OCI-LY1 (cell line): ENCODE measurements around the gene CTDSP2.
"Not testable (repeated sequence)": the region's sequence is repeated elsewhere in the genome, so short reads cannot be mapped to it uniquely, and the experiment has no call there.

ENCODE experiments used
- H2AFZ ChIP-seq: fragments of 200-600 bp; sonication (generic), shearing (Covaris generic); 2 replicates; pipeline ENCODE4 v1.6.0; 2014; ENCODE audit warnings: antibody characterized with exemption, mild to moderate bottlenecking, low read length
- H3F3A ChIP-seq: fragments of 200-600 bp; sonication (generic), shearing (Covaris generic); 2 replicates; pipeline ENCODE4 v1.6.0; 2014; ENCODE audit warnings: mild to moderate bottlenecking, antibody characterized with exemption, low read length, moderate library complexity; ENCODE audit not compliant: insufficient read depth
- H3K27ac ChIP-seq: fragments of 200-600 bp; sonication (generic); 2 replicates; pipeline ENCODE4 v1.5.1; 2014; ENCODE audit warnings: low read length, mixed run types, mild to moderate bottlenecking, low read depth; ENCODE audit not compliant: poor library complexity, severe bottlenecking
- H3K27me3 ChIP-seq: fragments of 200-600 bp; sonication (generic); 2 replicates; pipeline ENCODE4 v1.6.0; 2014; ENCODE audit warnings: antibody characterized with exemption, mild to moderate bottlenecking, low read length, moderate library complexity; ENCODE audit not compliant: insufficient read depth
- H3K36me3 ChIP-seq: fragments of 200-600 bp; sonication (generic); 2 replicates; pipeline ENCODE4 v1.6.1; 2014; ENCODE audit warnings: mild to moderate bottlenecking, antibody characterized with exemption, low read length, moderate library complexity, mixed read lengths; ENCODE audit not compliant: insufficient read depth
- H3K4me1 ChIP-seq: fragments of 200-600 bp; sonication (generic); 2 replicates; pipeline ENCODE4 v1.5.1; 2014; ENCODE audit warnings: mild to moderate bottlenecking, low read length, moderate library complexity; ENCODE audit not compliant: insufficient read depth, severe bottlenecking
- H3K4me2 ChIP-seq: fragments of 200-600 bp; sonication (generic), shearing (Covaris generic); 2 replicates; pipeline ENCODE4 v1.6.1; 2014; ENCODE audit warnings: low read length
- H3K4me3 ChIP-seq: fragments of 200-600 bp; sonication (generic); 2 replicates; pipeline ENCODE4 v1.5.1; 2014; ENCODE audit warnings: low read length, low read depth, mild to moderate bottlenecking, mixed read lengths; ENCODE audit not compliant: poor library complexity, severe bottlenecking
- H3K79me2 ChIP-seq: fragments of 200-600 bp; shearing (Covaris generic); 2 replicates; pipeline ENCODE4 v1.6.1; 2016; ENCODE audit warnings: mixed run types, low read length, mixed read lengths; ENCODE audit not compliant: insufficient read depth
- H3K9ac ChIP-seq: fragments of 200-600 bp; sonication (generic), shearing (Covaris generic); 2 replicates; pipeline ENCODE4 v1.6.1; 2014; ENCODE audit warnings: mild to moderate bottlenecking, low read length, mixed read lengths
- H3K9me2 ChIP-seq: fragments of 200-600 bp; sonication (generic), shearing (Covaris generic); 2 replicates; pipeline ENCODE4 v1.6.1; 2014; ENCODE audit warnings: low read depth, mild to moderate bottlenecking, low read length, mixed read lengths
- H3K9me3 ChIP-seq: fragments of 200-600 bp; shearing (Covaris generic); 2 replicates; pipeline ENCODE4 v1.6.1; 2014; ENCODE audit warnings: low read length, mixed read lengths
- H4K20me1 ChIP-seq: fragments of 200-600 bp; sonication (generic), shearing (Covaris generic); 2 replicates; pipeline ENCODE4 v1.6.0; 2016; ENCODE audit warnings: mild to moderate bottlenecking, low read length; ENCODE audit not compliant: insufficient read depth
- CTCF ChIP-seq: fragments of 200-600 bp; sonication (generic), shearing (Covaris generic); IDR thresholded peaks from 2 replicates; pipeline ENCODE4 v1.5.1; 2017; ENCODE audit warnings: mild to moderate bottlenecking, antibody characterized with exemption, low read length, moderate library complexity, mixed read lengths
- EZH2 ChIP-seq: fragments of 200-600 bp; sonication (generic), shearing (Covaris generic); IDR thresholded peaks from 2 replicates; pipeline ENCODE4 v1.8.0; 2017; ENCODE audit warnings: borderline replicate concordance, mixed run types, mild to moderate bottlenecking, antibody characterized with exemption, low read length, moderate library complexity, mixed read lengths

CTDSP2 gene

DNA sequence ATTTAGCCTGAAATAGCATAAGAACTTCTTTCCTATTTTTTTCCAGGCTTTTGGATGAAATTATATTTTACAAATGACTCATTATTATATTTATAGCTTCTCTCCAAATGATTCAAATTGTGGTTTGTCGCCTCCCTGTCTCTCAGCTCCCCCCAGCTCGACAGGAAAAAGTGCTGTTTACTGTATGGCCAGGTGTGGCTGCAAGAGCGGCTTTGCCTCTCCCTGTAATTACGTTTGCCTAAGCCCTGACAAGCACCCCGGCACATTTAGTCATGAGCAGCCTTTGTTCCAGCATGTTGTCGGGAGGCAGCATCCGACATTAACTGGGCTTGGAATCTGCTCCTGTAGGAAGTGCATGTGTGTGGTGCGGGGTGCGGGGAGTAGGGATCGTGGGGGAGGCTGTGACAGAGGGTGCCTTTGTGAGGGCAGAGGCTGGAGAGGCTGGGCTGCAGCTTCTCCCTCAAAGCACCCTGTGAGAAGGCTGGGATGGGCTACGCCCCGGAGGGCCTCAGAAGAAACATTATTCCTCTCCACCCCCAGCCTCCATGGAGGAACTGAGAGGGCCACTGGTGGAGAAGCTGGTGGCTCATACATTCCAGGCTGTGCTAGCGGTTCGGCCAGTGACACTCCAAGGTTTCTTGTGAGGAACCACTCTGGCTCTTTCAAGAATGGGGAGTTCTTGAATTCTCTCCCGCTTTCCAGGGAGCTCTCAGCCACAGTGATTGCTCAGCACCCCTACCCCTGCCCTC, 42.1 kb upstream of the CTDSP2 start:
- no peak overlapping the region for H2AFZ ChIP-seq
- H3K9ac ChIP-seq = no peak overlapping the region
- no peak overlapping the region for H3K4me3 ChIP-seq
- no peaks in the 10 kb centered on the region for H3K36me3 ChIP-seq
- H3K27ac ChIP-seq = no peak overlapping the region
- no peaks in the 10 kb centered on the region for H3F3A ChIP-seq
- no peaks in the 10 kb centered on the region for H3K27me3 ChIP-seq
- no peaks in the 10 kb centered on the region for H3K4me1 ChIP-seq
- H3K79me2 ChIP-seq = no peaks in the 10 kb centered on the region
- TF ChIP-seq EZH2 = no peak
- TF ChIP-seq CTCF = no peak
- no peaks in the 10 kb centered on the region for H3K9me2 ChIP-seq
- H3K9me3 ChIP-seq = no peaks in the 10 kb centered on the region; the same call in 1 of the 2 replicates
- no peak overlapping the region for H3K4me2 ChIP-seq
- H4K20me1 ChIP-seq = no peaks in the 10 kb centered on the region

DNA sequence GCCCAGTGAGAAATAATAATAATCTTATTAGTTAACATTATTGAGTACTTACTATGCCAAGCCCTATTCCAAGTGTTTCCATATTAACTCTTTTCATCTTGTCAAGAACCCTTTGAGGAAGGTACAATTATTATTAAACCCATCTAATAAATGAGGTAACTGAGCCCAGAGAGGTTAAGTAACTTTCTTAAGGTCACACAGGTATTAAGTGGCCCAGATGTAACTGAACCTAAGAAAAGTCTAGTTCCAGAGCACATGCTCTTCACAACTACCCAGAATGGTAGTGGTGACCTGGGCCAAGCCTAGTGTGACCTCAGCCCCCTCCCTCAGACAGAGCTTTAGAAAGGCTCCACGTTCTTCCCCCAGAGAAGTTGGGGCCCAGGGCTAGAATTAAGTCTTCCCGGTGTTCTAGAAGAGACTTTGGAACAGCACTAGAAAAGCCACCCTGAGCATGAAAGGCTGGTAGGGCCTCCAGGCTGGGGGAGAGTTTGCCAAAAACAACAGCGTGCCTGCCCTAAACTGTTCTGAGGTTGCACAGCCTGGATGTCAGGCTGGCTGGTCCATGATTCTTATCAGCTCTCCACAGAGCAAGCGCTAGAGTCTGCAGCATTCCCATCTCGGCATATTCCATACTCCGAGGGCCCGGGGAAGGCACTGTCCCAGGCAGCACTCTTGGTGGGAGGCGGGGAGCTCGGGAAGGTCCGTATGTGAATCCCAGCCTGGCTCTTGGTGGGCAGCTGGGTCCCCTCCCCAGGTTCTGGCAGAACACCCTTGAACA, 41.3 kb upstream of the CTDSP2 start:
- no peaks in the 10 kb centered on the region for H3K27me3 ChIP-seq
- no peak overlapping the region for H3K4me3 ChIP-seq
- H2AFZ ChIP-seq = no peak overlapping the region
- no peaks in the 10 kb centered on the region for H3K4me1 ChIP-seq
- H3K9me3 ChIP-seq = no peaks in the 10 kb centered on the region; the same call in 1 of the 2 replicates
- H3K4me2 ChIP-seq = no peak overlapping the region
- TF ChIP-seq CTCF (no peak), EZH2 (no peak)
- no peaks in the 10 kb centered on the region for H3K36me3 ChIP-seq
- H3K9me2 ChIP-seq = no peaks in the 10 kb centered on the region
- no peak overlapping the region for H3K9ac ChIP-seq
- H4K20me1 ChIP-seq = no peaks in the 10 kb centered on the region
- H3F3A ChIP-seq = no peaks in the 10 kb centered on the region
- no peak overlapping the region for H3K27ac ChIP-seq
- H3K79me2 ChIP-seq = no peaks in the 10 kb centered on the region

DNA sequence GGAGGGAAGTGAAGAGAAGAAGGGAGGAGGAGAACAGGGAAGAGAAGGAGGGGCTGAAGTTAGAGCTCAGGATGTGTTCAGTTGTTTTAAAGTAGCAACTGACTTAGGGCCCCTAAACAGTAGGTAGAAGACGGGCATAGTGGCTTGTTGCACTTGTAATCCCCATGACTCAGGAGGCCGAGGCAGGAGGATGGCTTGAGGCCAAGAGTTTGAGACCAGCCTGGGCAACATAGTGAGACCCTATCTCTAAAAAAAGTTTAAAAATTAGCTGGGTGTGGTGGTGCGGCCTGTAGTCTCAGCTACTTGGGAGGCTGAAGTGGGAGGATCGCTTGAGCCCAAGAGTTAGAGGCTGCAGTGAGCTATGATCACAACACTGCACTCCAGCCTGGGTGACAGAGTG, 40.4 kb upstream of the CTDSP2 start:
- not testable (repeated sequence) for H3K9me3 ChIP-seq, H3K27ac ChIP-seq, H3K27me3 ChIP-seq, H3K4me3 ChIP-seq, H3F3A ChIP-seq, H3K4me1 ChIP-seq, H3K36me3 ChIP-seq, H3K9me2 ChIP-seq, H3K79me2 ChIP-seq, H3K4me2 ChIP-seq, H3K9ac ChIP-seq, H4K20me1 ChIP-seq, H2AFZ ChIP-seq
